Measurements from ENCODE around the gene ME3.

The ME3 gene

GRCh38 chr11:86670911-86671310 is 1.5 kb downstream of the ME3 start:
- no peak overlapping the region for H3K4me3 ChIP-seq (ENCODE audit: low read depth, low read length)
- TF ChIP-seq CTCF (IDR thresholded peaks at IDR 0.05; ENCODE audit: insufficient read depth, low read depth, low read length, missing control alignments) = no peak
- no peak for DNase-seq (ENCODE audit: low read depth)

- no peak for DNase-seq (ENCODE audit: low read depth)
- no peak for TF ChIP-seq CTCF (IDR thresholded peaks at IDR 0.05; ENCODE audit: insufficient read depth, low read depth, low read length, missing control alignments)
- no peak overlapping the region for H3K4me3 ChIP-seq (ENCODE audit: low read depth, low read length)
Measured at GRCh38 chr11:86670181-86670580, 2.2 kb downstream of the ME3 start.

GRCh38 chr11:86669424-86669823 is 3.0 kb downstream of the ME3 start:
- no peak overlapping the region for H3K4me3 ChIP-seq (ENCODE audit: low read depth, low read length)
- no peak for DNase-seq (ENCODE audit: low read depth)
- no peak for TF ChIP-seq CTCF (IDR thresholded peaks at IDR 0.05; ENCODE audit: insufficient read depth, low read depth, low read length, missing control alignments)

GRCh38 chr11:86668929-86669328 is 3.5 kb downstream of the ME3 start:
- DNase-seq (ENCODE audit: low read depth) = no peak

GRCh38 chr11:86666193-86666592 is 6.2 kb downstream of the ME3 start:
- no peak for DNase-seq (ENCODE audit: low read depth)
- no peak for TF ChIP-seq CTCF (IDR thresholded peaks at IDR 0.05; ENCODE audit: insufficient read depth, low read depth, low read length, missing control alignments)
- no peak overlapping the region for H3K4me3 ChIP-seq (ENCODE audit: low read depth, low read length)

More at GRCh38 chr11:86668929-86669328, 3.5 kb downstream of the ME3 start:
- H3K4me3 ChIP-seq (ENCODE audit: low read depth, low read length) = no peak overlapping the region
- no peak for TF ChIP-seq CTCF (IDR thresholded peaks at IDR 0.05; ENCODE audit: insufficient read depth, low read depth, low read length, missing control alignments)

GRCh38 chr11:86664930-86665329 is 7.5 kb downstream of the ME3 start:
- H3K4me3 ChIP-seq (ENCODE audit: low read depth, low read length) = no peak overlapping the region
- DNase-seq (ENCODE audit: low read depth) = no peak
- no peak for TF ChIP-seq CTCF (IDR thresholded peaks at IDR 0.05; ENCODE audit: insufficient read depth, low read depth, low read length, missing control alignments)

- no peak for DNase-seq (ENCODE audit: low read depth)
- TF ChIP-seq CTCF (IDR thresholded peaks at IDR 0.05; ENCODE audit: insufficient read depth, low read depth, low read length, missing control alignments) = no peak
- no peak overlapping the region for H3K4me3 ChIP-seq (ENCODE audit: low read depth, low read length)
Measured at GRCh38 chr11:86663761-86664160, 8.7 kb downstream of the ME3 start.

Data from GM12865 (cell line).